SK-N-SH (cell line): ENCODE results near the gene MCEMP1. TPM values are rescaled to one million over a fixed set of nuclear protein-coding genes. Genes with fewer than 3 reads are reported as not detected.

Experiments used
- CTCF ChIA-PET: fragments of 300-600, 350-600 bp; formaldehyde crosslinking; extraction: SDS; loops from one replicate; lab custom pipeline; 2021; lab: Yijun Ruan, JAX
- POLR2A ChIA-PET: fragments of 350-600 bp; sonication (Branson Sonifier 250); formaldehyde crosslinking; extraction: SDS; loops from one replicate; lab custom pipeline; 2020; ENCODE audit warnings: antibody characterized with exemption, inconsistent platforms; lab: Yijun Ruan, JAX
- DNase-seq: peaks from one replicate; pipeline ENCODE4 v3.0.0; 2012
- H2AFZ ChIP-seq: fragments of 200-600 bp; sonication (generic); 2 replicates; pipeline ENCODE4 v1.8.1; 2016; ENCODE audit warnings: antibody characterized with exemption, mild to moderate bottlenecking, low read depth
- H3F3A ChIP-seq: fragments of 200-600 bp; sonication (generic); replicated peaks from 2 replicates; pipeline ENCODE3; 2016; ENCODE audit warnings: antibody characterized with exemption, mild to moderate bottlenecking; ENCODE audit not compliant: insufficient read depth
- H3K27ac ChIP-seq, 2 experiments: fragments of 200-500 bp in 1 of 2; fragments of 200-600 bp in 1 of 2; sonication (Bioruptor generic) in 1 of 2; sonication (generic), shearing (Covaris generic) in 1 of 2; 2 replicates each; pipeline versions ENCODE4 v1.5.1 to v1.6.1; 2014 to 2016; ENCODE audit warnings: low read depth in 2 of 2, inconsistent platforms in 1 of 2, low read length in 1 of 2, mild to moderate bottlenecking in 1 of 2, mixed read lengths in 1 of 2
- H3K27me3 ChIP-seq: fragments of 200-600 bp; sonication (generic), shearing (Covaris generic); 2 replicates; pipeline ENCODE4 v1.6.1; 2016; ENCODE audit warnings: mixed run types; ENCODE audit not compliant: insufficient read depth
- H3K36me3 ChIP-seq, 2 experiments: fragments of 200-500 bp in 1 of 2; fragments of 200-600 bp in 1 of 2; sonication (Bioruptor generic) in 1 of 2; sonication (generic) in 1 of 2; replicated peaks in 1 of 2; 2 replicates each; pipeline versions ENCODE3 to v1.5.1; 2014 to 2016; ENCODE audit warnings: low read length in 1 of 2, mild to moderate bottlenecking in 1 of 2; ENCODE audit not compliant: insufficient read depth in 2 of 2, control insufficient read depth in 1 of 2
- H3K4me1 ChIP-seq, 2 experiments: fragments of 200-500 bp in 1 of 2; fragments of 200-600 bp in 1 of 2; sonication (Bioruptor generic) in 1 of 2; sonication (generic), shearing (Covaris generic) in 1 of 2; 2 replicates each; pipeline versions ENCODE4 v1.5.1 to v1.6.1; 2014 to 2016; ENCODE audit warnings: low read depth in 1 of 2, low read length in 1 of 2, mixed run types in 1 of 2; ENCODE audit not compliant: insufficient read depth in 2 of 2, control insufficient read depth in 1 of 2
- H3K4me2 ChIP-seq: fragments of 200-600 bp; sonication (generic), shearing (Covaris generic); 2 replicates; pipeline ENCODE4 v1.6.1; 2017; ENCODE audit warnings: mixed run types
- H3K4me3 ChIP-seq, 2 experiments: fragments of 200-500 bp in 1 of 2; fragments of 200-600 bp in 1 of 2; sonication (Bioruptor generic) in 1 of 2; sonication (generic), shearing (Covaris generic) in 1 of 2; 2 replicates each; pipeline versions ENCODE4 v1.5.1 to v1.8.1; 2014 to 2016; ENCODE audit warnings: low read depth in 2 of 2, inconsistent platforms in 1 of 2, low read length in 1 of 2, mild to moderate bottlenecking in 1 of 2, mixed read lengths in 1 of 2, moderate library complexity in 1 of 2
- H3K79me2 ChIP-seq: fragments of 200-600 bp; sonication (generic); 2 replicates; pipeline ENCODE4 v1.8.1; 2017; ENCODE audit warnings: mild to moderate bottlenecking; ENCODE audit not compliant: insufficient read depth
- H3K9ac ChIP-seq: fragments of 200-600 bp; sonication (generic); 2 replicates; pipeline ENCODE4 v1.6.1; 2017; ENCODE audit warnings: mixed run types
- H3K9me2 ChIP-seq: fragments of 200-600 bp; sonication (generic); 2 replicates; pipeline ENCODE4 v1.6.1; 2017; ENCODE audit warnings: mixed run types
- H3K9me3 ChIP-seq: fragments of 200-600 bp; sonication (generic); 2 replicates; pipeline ENCODE4 v1.6.1; 2017; ENCODE audit warnings: mixed run types, mild to moderate bottlenecking, moderate library complexity
- H4K20me1 ChIP-seq: fragments of 200-600 bp; sonication (generic); 2 replicates; pipeline ENCODE4 v1.6.1; 2017; ENCODE audit warnings: mild to moderate bottlenecking, mixed run types; ENCODE audit not compliant: insufficient read depth
- CTCF ChIP-seq: fragments of 200-600 bp; sonication (generic); IDR thresholded peaks from 2 replicates; pipeline ENCODE4 v1.6.1; 2017; ENCODE audit warnings: antibody characterized with exemption, mild to moderate bottlenecking, moderate library complexity
- EP300 ChIP-seq, 2 experiments: IDR thresholded peaks; 2 replicates each; pipeline versions ENCODE4 v1.4.0 to v1.6.1; 2012; ENCODE audit warnings: borderline replicate concordance in 1 of 2, low read depth in 1 of 2, low read length in 1 of 2
- FOXJ3 ChIP-seq: sonication (generic); formaldehyde crosslinking; IDR thresholded peaks from 2 replicates; pipeline ENCODE4 v1.5.1; 2020; ENCODE audit warnings: mild to moderate bottlenecking, missing genetic modification reagents
- FOXM1 ChIP-seq: IDR thresholded peaks from 2 replicates; pipeline ENCODE4 v1.4.0; 2012; ENCODE audit warnings: low read depth, mild to moderate bottlenecking
- GABPA ChIP-seq: IDR thresholded peaks from 2 replicates; pipeline ENCODE4 v1.4.0; 2012; ENCODE audit warnings: low read depth, mild to moderate bottlenecking
- NFIC ChIP-seq: IDR thresholded peaks from 2 replicates; pipeline ENCODE4 v1.4.0; 2012; ENCODE audit warnings: borderline replicate concordance
- NRF1 ChIP-seq: IDR thresholded peaks from 2 replicates; pipeline ENCODE4 v1.6.1; 2012; ENCODE audit warnings: low read depth, mild to moderate bottlenecking, low read length
- PBX3 ChIP-seq: IDR thresholded peaks from 2 replicates; pipeline ENCODE4; 2012
- POLR2AphosphoS5 ChIP-seq: IDR thresholded peaks from 2 replicates; pipeline ENCODE4 v1.6.1; 2012; ENCODE audit warnings: low read depth, low read length
- RAD21 ChIP-seq: IDR thresholded peaks from 2 replicates; pipeline ENCODE4 v1.6.1; 2012; ENCODE audit warnings: mild to moderate bottlenecking, low read length
- RCOR1 ChIP-seq: fragments of 150-350 bp; IDR thresholded peaks from 2 replicates; pipeline ENCODE4 v1.6.1; 2017; ENCODE audit warnings: antibody characterized with exemption, low read length
- REST ChIP-seq: IDR thresholded peaks from 2 replicates; pipeline ENCODE4 v1.6.1; 2012; ENCODE audit warnings: mild to moderate bottlenecking, low read depth, low read length, moderate library complexity
- RFX5 ChIP-seq: IDR thresholded peaks from 2 replicates; pipeline ENCODE4 v1.6.1; 2012; ENCODE audit warnings: mild to moderate bottlenecking, improper control_type of control experiment, low read length
- RXRA ChIP-seq: IDR thresholded peaks from 2 replicates; pipeline ENCODE4 v1.4.0; 2012; ENCODE audit warnings: low read depth, mild to moderate bottlenecking, borderline replicate concordance
- SIN3A ChIP-seq: IDR thresholded peaks from 2 replicates; pipeline ENCODE4 v1.6.1; 2012; ENCODE audit warnings: low read depth, mild to moderate bottlenecking, low read length, moderate library complexity, borderline replicate concordance
- SMC3 ChIP-seq: IDR thresholded peaks from 2 replicates; pipeline ENCODE4 v1.6.1; 2012; ENCODE audit warnings: low read depth, low read length, improper control_type of control experiment
- TAF1 ChIP-seq: IDR thresholded peaks from 2 replicates; pipeline ENCODE4 v1.6.1; 2012; ENCODE audit warnings: low read depth, mild to moderate bottlenecking, low read length, moderate library complexity, borderline replicate concordance
- TEAD4 ChIP-seq: IDR thresholded peaks from 2 replicates; pipeline ENCODE4 v1.4.0; 2012; ENCODE audit warnings: mild to moderate bottlenecking, borderline replicate concordance; ENCODE audit not compliant: insufficient read depth
- USF1 ChIP-seq: IDR thresholded peaks from 2 replicates; pipeline ENCODE4 v1.4.0; 2012; ENCODE audit warnings: low read depth, borderline replicate concordance
- USF2 ChIP-seq: fragments of 150-350 bp; IDR thresholded peaks from 2 replicates; pipeline ENCODE4 v1.6.1; 2017; ENCODE audit warnings: antibody characterized with exemption, low read length, low read depth, borderline replicate concordance
- WGBS: methylation state at CpG from one replicate; pipeline ENCODE4 v1.1.6; 2017; ENCODE audit warnings: low lambda C conversion rate; 5-methylcytosine and 5-hydroxymethylcytosine counted together
- polyA plus RNA-seq, 3 experiments: library from polyadenylated mRNA; depleted of rRNA; stranded (reverse); fragments of >200 nt; gene quantifications; 2 replicates each; pipeline ENCODE4 v1.2.3, GENCODE V29; 2012

The MCEMP1 gene
- polyA plus RNA-seq, 1 of the 3 experiments (the other 2 are of a cell fraction) = not detected

- Histone ChIP-seq H3K9ac (no peak overlapping the region), H2AFZ (no peak overlapping the region), H3K36me3 (no peaks in the 10 kb centered on the region), H3F3A (no peaks in the 10 kb centered on the region), H3K4me3 (no peak overlapping the region), H3K27me3 (peaks cover 63% of the 10 kb centered on the region), H3K4me1 (no peaks in the 10 kb centered on the region), H4K20me1 (no peaks in the 10 kb centered on the region), H3K4me2 (no peak overlapping the region), H3K9me3 (no peaks in the 10 kb centered on the region), H3K27ac (no peak overlapping the region), H3K79me2 (no peaks in the 10 kb centered on the region), H3K9me2 (no peaks in the 10 kb centered on the region)
- POLR2A ChIA-PET = no interaction called here
- WGBS = 19% methylated on average over 11 of the region's 14 CpGs
- DNase-seq = no peak
- TF ChIP-seq FOXM1 (no peak), NRF1 (no peak), USF1 (no peak), TEAD4 (no peak), CTCF (no peak), RAD21 (no peak), SMC3 (no peak), EP300 (IDR thresholded peaks at IDR 0.05; ENCODE audit: borderline replicate concordance in 1 of 2, low read depth in 1 of 2, low read length in 1 of 2) (no peak), TAF1 (no peak), RFX5 (no peak), FOXJ3 (CRISPR knock-in tag) (no peak), USF2 (no peak), SIN3A (no peak), RCOR1 (no peak), NFIC (no peak), POLR2AphosphoS5 (no peak), RXRA (no peak), GABPA (no peak), PBX3 (no peak), REST (no peak)
- CTCF ChIA-PET = interaction anchor here (0.6 to 4.2 kb wide), 4 partner anchors 11 to 94 kb away, joined by 3 to 14 read pairs (median 10); partner anchors contain the start of gene TRAPPC5
These were observed 14.2 kb upstream of the MCEMP1 start for GRCh38 chr19:7662657-7663056.
